ENCODE data around the gene ST14. TPM values are rescaled to one million over a fixed set of nuclear protein-coding genes. Genes with fewer than 3 reads are reported as not detected.

Gene ST14
- total RNA-seq, 4 donors from 2014 or later: 0.62 to 16.5 (median 1.8) TPM

DNA sequence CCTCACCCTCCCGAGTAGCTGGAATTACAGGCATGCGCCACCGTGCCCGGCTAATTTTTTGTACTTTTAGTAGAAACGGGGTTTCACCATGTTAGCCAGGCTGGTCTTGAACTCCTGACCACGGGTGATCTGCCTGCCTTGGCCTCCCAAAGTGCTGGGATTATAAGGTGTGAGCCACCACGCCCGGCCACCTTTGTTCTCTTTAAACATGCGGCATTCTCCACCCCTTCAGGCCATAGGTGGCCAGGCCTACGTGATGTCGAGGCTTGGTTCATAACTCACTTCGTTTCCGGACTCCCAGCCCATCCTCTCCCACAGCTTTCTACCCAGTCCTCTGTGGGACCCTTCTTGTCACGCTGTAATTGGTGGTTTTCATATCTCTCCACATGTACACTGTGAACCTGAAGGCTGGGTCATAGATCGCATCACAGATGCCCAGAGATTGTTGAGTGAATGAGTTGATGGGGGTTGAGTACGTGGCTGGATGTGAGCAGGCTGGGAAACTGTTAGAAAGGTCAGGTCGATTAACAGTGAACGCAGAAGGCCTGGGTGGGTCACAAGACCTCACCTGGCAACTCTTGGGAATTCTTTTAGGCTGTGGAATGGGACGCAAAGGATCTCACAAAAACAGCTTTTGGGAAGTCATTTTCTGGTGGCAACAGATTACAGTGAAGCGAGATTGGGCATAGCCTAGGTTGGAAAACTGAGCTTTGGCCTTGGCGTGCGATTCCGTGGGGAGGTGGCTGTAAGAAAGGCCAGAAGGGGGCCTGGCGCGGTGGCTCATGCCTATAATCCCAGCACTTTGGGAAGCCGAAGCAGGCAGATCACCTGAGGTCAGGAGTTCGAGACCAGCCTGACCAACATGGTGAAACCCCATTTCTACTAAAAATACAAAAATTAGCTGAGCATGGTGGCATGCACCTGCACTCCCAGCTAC, 44.5 kb downstream of the ST14 start:
- Histone ChIP-seq H3K4me3 (no peak overlapping the region), H3K27me3 (no peaks in the 10 kb centered on the region), H3K27ac (no peak overlapping the region), H3K36me3 (no peaks in the 10 kb centered on the region), H3K9me3 (no peaks in the 10 kb centered on the region), H3K4me1 (no peaks in the 10 kb centered on the region)
- no peak for ATAC-seq
- 92 to 93% methylated on average over 16 to 19 of the region's 27 CpGs for WGBS, 2 donors (ENCODE audit: low coverage in 1 of 2)
- TF ChIP-seq POLR2A (IDR thresholded peaks at IDR 0.05): no peak
- TF ChIP-seq EP300 (IDR thresholded peaks at IDR 0.05): no peak
- TF ChIP-seq, protein P1, sequence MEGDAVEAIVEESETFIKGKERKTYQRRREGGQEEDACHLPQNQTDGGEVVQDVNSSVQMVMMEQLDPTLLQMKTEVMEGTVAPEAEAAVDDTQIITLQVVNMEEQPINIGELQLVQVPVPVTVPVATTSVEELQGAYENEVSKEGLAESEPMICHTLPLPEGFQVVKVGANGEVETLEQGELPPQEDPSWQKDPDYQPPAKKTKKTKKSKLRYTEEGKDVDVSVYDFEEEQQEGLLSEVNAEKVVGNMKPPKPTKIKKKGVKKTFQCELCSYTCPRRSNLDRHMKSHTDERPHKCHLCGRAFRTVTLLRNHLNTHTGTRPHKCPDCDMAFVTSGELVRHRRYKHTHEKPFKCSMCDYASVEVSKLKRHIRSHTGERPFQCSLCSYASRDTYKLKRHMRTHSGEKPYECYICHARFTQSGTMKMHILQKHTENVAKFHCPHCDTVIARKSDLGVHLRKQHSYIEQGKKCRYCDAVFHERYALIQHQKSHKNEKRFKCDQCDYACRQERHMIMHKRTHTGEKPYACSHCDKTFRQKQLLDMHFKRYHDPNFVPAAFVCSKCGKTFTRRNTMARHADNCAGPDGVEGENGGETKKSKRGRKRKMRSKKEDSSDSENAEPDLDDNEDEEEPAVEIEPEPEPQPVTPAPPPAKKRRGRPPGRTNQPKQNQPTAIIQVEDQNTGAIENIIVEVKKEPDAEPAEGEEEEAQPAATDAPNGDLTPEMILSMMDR (IDR thresholded peaks at IDR 0.05): no peak
- no peak for TF ChIP-seq POLR2AphosphoS5 (IDR thresholded peaks at IDR 0.05)

DNA sequence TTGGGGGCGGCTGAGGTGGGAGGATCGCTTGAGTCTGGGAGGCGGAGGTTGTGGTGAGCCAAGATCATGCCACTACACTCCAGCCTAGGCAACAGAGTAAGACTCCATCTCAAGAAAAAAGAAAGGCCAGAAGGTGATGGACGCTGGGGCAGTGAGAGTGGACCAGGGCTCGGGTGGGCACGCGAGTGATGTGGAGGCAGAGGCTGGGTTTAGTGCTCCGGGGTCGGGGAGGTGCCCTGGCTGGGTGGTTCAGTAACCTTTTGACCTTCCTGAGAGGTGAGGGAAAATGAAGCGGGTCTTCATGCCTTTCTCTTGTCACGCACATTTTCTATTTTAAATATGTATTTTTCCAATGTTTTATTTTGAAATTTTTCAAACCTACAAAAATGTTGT, 45.1 kb downstream of the ST14 start:
- Histone ChIP-seq H3K4me1 (no peaks in the 10 kb centered on the region), H3K36me3 (no peaks in the 10 kb centered on the region), H3K27me3 (no peaks in the 10 kb centered on the region), H3K9me3 (no peaks in the 10 kb centered on the region), H3K4me3 (no peak overlapping the region), H3K27ac (no peak overlapping the region)
- WGBS, 2 donors (ENCODE audit: low coverage in 1 of 2): 91 to 95% methylated on average over 8 to 9 of the region's 11 CpGs
- TF ChIP-seq POLR2A (IDR thresholded peaks at IDR 0.05) (no peak), EP300 (IDR thresholded peaks at IDR 0.05) (no peak), POLR2AphosphoS5 (IDR thresholded peaks at IDR 0.05) (no peak)
- TF ChIP-seq, protein P1 (IDR thresholded peaks at IDR 0.05): no peak
- ATAC-seq: no peak

DNA sequence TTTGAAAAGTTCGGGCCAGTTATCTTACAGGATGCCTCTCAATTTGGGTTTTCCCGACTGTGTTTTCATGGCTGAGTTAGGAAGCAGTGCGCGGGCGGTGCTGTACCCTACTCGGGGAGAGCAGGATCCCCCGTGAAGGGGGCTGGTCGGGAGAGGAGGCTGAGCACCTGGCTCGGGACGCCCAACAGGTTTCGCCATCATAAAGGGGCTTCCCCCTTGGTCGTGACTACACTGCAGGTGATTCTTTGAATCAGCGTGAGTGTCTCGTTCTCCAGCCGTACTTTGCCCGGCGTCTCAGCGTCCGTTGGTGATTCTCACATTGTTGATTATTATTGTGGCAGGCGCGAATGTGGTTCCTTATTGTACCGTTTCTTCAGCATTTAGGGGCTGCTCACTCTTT, 46.6 kb downstream of the ST14 start:
- no peak overlapping the region for H3K4me3 ChIP-seq
- no peaks in the 10 kb centered on the region for H3K27me3 ChIP-seq
- no peak overlapping the region for H3K27ac ChIP-seq
- WGBS, 2 donors (ENCODE audit: low coverage in 1 of 2): 86 to 90% methylated on average over 2 to 12 of the region's 22 CpGs
- H3K36me3 ChIP-seq: no peaks in the 10 kb centered on the region
- ATAC-seq: no peak
- no peaks in the 10 kb centered on the region for H3K9me3 ChIP-seq
- TF ChIP-seq POLR2AphosphoS5 (IDR thresholded peaks at IDR 0.05) (no peak), EP300 (IDR thresholded peaks at IDR 0.05) (no peak), POLR2A (IDR thresholded peaks at IDR 0.05) (no peak)
- TF ChIP-seq, protein P1 (IDR thresholded peaks at IDR 0.05): no peak
- no peaks in the 10 kb centered on the region for H3K4me1 ChIP-seq

DNA sequence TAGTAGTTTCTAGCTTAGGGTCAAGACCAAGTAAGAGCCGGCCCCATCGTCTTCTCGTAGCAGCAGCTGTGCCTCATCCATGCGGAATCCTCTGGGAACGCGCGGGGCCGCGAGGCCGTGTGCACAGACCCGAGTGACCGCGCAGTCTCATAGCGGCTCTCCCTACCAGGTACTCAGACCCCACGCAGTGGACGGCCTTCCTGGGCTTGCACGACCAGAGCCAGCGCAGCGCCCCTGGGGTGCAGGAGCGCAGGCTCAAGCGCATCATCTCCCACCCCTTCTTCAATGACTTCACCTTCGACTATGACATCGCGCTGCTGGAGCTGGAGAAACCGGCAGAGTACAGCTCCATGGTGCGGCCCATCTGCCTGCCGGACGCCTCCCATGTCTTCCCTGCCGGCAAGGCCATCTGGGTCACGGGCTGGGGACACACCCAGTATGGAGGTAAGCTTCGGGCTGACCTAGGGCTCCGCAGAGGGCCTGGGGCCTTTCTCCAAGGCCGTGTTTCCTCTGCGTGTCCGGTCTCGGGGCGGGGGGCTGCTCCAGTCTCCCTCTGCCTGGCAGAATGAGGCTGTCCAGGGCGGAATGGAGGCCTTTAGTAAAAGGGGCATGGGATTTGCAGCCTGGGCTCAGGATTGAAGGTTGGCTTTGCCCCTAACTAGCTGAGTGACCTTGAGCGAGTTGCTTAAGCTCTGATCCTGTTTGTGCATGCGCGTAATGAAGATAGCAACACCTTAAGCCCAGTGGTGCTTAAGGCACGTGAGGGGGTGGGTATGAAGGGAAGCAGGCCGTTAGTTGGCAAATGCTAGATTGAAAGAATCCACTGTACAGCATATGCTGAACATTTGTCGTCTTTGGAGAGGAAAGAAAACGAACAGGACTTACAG, 48.9 kb downstream of the ST14 start:
- TF ChIP-seq, protein P1 (IDR thresholded peaks at IDR 0.05): no peak
- TF ChIP-seq POLR2A (IDR thresholded peaks at IDR 0.05): no peak
- no peak for TF ChIP-seq POLR2AphosphoS5 (IDR thresholded peaks at IDR 0.05)
- TF ChIP-seq EP300 (IDR thresholded peaks at IDR 0.05): no peak
- ATAC-seq: no peak

More for the DNA sequence above, 48.9 kb downstream of the ST14 start:
- no peak overlapping the region for H3K4me3 ChIP-seq
- peaks cover 0 to 8% (median 0%) of the 10 kb centered on the region in 3 donors for H3K4me1 ChIP-seq
- no peaks in the 10 kb centered on the region for H3K36me3 ChIP-seq
- H3K27me3 ChIP-seq: peaks cover 5% of the 10 kb centered on the region
- 85 to 92% methylated on average over 5 to 11 of the region's 45 CpGs for WGBS, 2 donors (ENCODE audit: low coverage in 1 of 2)
- H3K9me3 ChIP-seq: no peaks in the 10 kb centered on the region
- H3K27ac ChIP-seq: no peak overlapping the region
